ENCODE measurements around the gene PPA2. TPM values are rescaled to one million over a fixed set of nuclear protein-coding genes. Genes with fewer than 3 reads are reported as not detected.
"Not testable (repeated sequence)": the region's sequence is repeated elsewhere in the genome, so short reads cannot be mapped to it uniquely, and the experiment has no call there.

The PPA2 gene
- total RNA-seq: 95.3 TPM
- long read RNA-seq, transcript PPA2-201 (12 exons, 1,684 nt): major isoform, 46 of 80 reads
- long read RNA-seq, transcript PPA2-202 (11 exons, 1,414 nt): minor isoform, 9 of 80 reads
- long read RNA-seq, partial matches to known transcripts: 7 of 80 reads
- long read RNA-seq, other reads (novel, unspliced or antisense): 11 of 80 reads

- peak; percentile 97 for ATAC-seq
- intact Hi-C loops (cut with micrococcal nuclease): no loop called here
- peak; percentile 94 for DNase-seq
Observed at GRCh38 chr4:105473324-105474098, at the start of gene PPA2. Gene PPA2 (minus strand): TSS chr4:105474062. CDS start chr4:105474050, 12 bp downstream.

- no peak for DNase-seq
- intact Hi-C loops (cut with micrococcal nuclease): loop anchor here (5.0 kb wide), 1 partner anchor 146 kb away; no protein-coding TSS in a partner anchor
Observed at GRCh38 chr4:105520819-105521790, 47.2 kb upstream of the PPA2 start.

GRCh38 chr4:105510245-105510644 is 36.4 kb upstream of the PPA2 start:
- intact Hi-C loops (cut with micrococcal nuclease): no loop called here
- DNase-seq (no peak), ATAC-seq (no peak)

More at GRCh38 chr4:105520819-105521790, 47.2 kb upstream of the PPA2 start:
- peak; percentile 56 for ATAC-seq

GRCh38 chr4:105509714-105510113 is 35.9 kb upstream of the PPA2 start:
- ATAC-seq (no peak), DNase-seq (no peak)
- intact Hi-C loops (cut with micrococcal nuclease): no loop called here

GRCh38 chr4:105509291-105509690 is 35.4 kb upstream of the PPA2 start:
- intact Hi-C loops (cut with micrococcal nuclease): no loop called here
- ATAC-seq (no peak), DNase-seq (no peak)

GRCh38 chr4:105504744-105505143 is 30.9 kb upstream of the PPA2 start:
- ATAC-seq (no peak), DNase-seq (no peak)
- intact Hi-C loops (cut with micrococcal nuclease): no loop called here

GRCh38 chr4:105503484-105503883 is 29.6 kb upstream of the PPA2 start:
- DNase-seq (no peak), ATAC-seq (no peak)
- intact Hi-C loops (cut with micrococcal nuclease): no loop called here

GRCh38 chr4:105496899-105497298 is 23.0 kb upstream of the PPA2 start:
- DNase-seq (no peak), ATAC-seq (no peak)
- intact Hi-C loops (cut with micrococcal nuclease): no loop called here

GRCh38 chr4:105495667-105496066 is 21.8 kb upstream of the PPA2 start:
- ATAC-seq (no peak), DNase-seq (no peak)
- intact Hi-C loops (cut with micrococcal nuclease): no loop called here

- intact Hi-C loops (cut with micrococcal nuclease): no loop called here
- ATAC-seq: no peak
Observed at GRCh38 chr4:105490523-105490922, 16.7 kb upstream of the PPA2 start.

GRCh38 chr4:105483840-105484239 is 10.0 kb upstream of the PPA2 start:
- ATAC-seq (no peak), DNase-seq (no peak)
- intact Hi-C loops (cut with micrococcal nuclease): no loop called here

More at GRCh38 chr4:105490523-105490922, 16.7 kb upstream of the PPA2 start:
- DNase-seq: no peak

GRCh38 chr4:105474099-105474518 is 247 bp upstream of the PPA2 start:
- intact Hi-C loops (cut with micrococcal nuclease): no loop called here
- DNase-seq (peak; percentile 94), ATAC-seq (no peak)

GRCh38 chr4:105472871-105473323 is 965 bp downstream of the PPA2 start:
- DNase-seq: no peak
- peak; percentile 8 for ATAC-seq
- intact Hi-C loops (cut with micrococcal nuclease): no loop called here

GRCh38 chr4:105471566-105472176 is 2.2 kb downstream of the PPA2 start:
- intact Hi-C loops (cut with micrococcal nuclease): loop anchor here (2.0 kb wide), 1 partner anchor 331 kb away; no protein-coding TSS in a partner anchor
- peak; percentile 46 for ATAC-seq
- DNase-seq: no peak

GRCh38 chr4:105470766-105471165 is 3.1 kb downstream of the PPA2 start:
- DNase-seq (no peak), ATAC-seq (no peak)
- intact Hi-C loops (cut with micrococcal nuclease): loop anchor here (2.0 kb wide), 1 partner anchor 330 kb away; no protein-coding TSS in a partner anchor

- ATAC-seq (no peak), DNase-seq (no peak)
- intact Hi-C loops (cut with micrococcal nuclease): loop anchor here (2.0 to 10.0 kb wide), 2 partner anchors 95 to 329 kb away; no protein-coding TSS in a partner anchor
Observed at GRCh38 chr4:105469736-105470135, 4.1 kb downstream of the PPA2 start.

GRCh38 chr4:105466580-105466979 is 7.3 kb downstream of the PPA2 start:
- intact Hi-C loops (cut with micrococcal nuclease): loop anchor here (10.0 kb wide), 1 partner anchor 92 kb away; no protein-coding TSS in a partner anchor
- ATAC-seq: no peak

GRCh38 chr4:105464563-105464962 is 9.3 kb downstream of the PPA2 start:
- not testable (repeated sequence) for DNase-seq, ATAC-seq
- intact Hi-C loops (cut with micrococcal nuclease): loop anchor here (10.0 kb wide), 1 partner anchor 90 kb away; no protein-coding TSS in a partner anchor

More at GRCh38 chr4:105466580-105466979, 7.3 kb downstream of the PPA2 start:
- DNase-seq: no peak
